SK-N-SH treated with all-trans-retinoic acid at 6 μM for 48 hours (cell line): ENCODE data around the gene IGFL1.

Experiments
- ATAC-seq: fragments of 200-7000 bp; cut with Tn5 transposase; 3 replicates; pipeline ENCODE4 v1.9.1; 2020; ENCODE audit warnings: mild to moderate bottlenecking, moderate library complexity
- ARNTL ChIP-seq: fragments of 450-650 bp; formaldehyde crosslinking; IDR thresholded peaks from 2 replicates; pipeline ENCODE4 v1.5.0; 2020; ENCODE audit warnings: low read depth, mild to moderate bottlenecking, moderate library complexity, borderline replicate concordance
- BACH2 ChIP-seq: fragments of 250-450 bp; sonication (Bioruptor Pico); IDR thresholded peaks from 2 replicates; pipeline ENCODE4 v1.9.0; 2021; ENCODE audit warnings: mild to moderate bottlenecking, borderline replicate concordance
- CSDC2 ChIP-seq: fragments of 250-450 bp; sonication (Bioruptor Pico); IDR thresholded peaks from 2 replicates; pipeline ENCODE4 v1.5.0; 2020; ENCODE audit warnings: mild to moderate bottlenecking, moderate library complexity
- GLIS3 ChIP-seq: fragments of 250-450 bp; sonication (Bioruptor Pico); IDR thresholded peaks from 2 replicates; pipeline ENCODE4 v1.5.0; 2020; ENCODE audit warnings: mild to moderate bottlenecking, moderate library complexity
- OSR1 ChIP-seq: fragments of 250-450 bp; sonication (Bioruptor Pico); IDR thresholded peaks from 2 replicates; pipeline ENCODE4 v1.8.0; 2022; ENCODE audit warnings: moderate library complexity, mild to moderate bottlenecking, inconsistent platforms
- PPARA ChIP-seq: fragments of 250-450 bp; sonication (Bioruptor Pico); IDR thresholded peaks from 2 replicates; pipeline ENCODE4 v1.5.0; 2020; ENCODE audit warnings: mild to moderate bottlenecking, borderline replicate concordance
- RARB ChIP-seq: fragments of 250-450 bp; sonication (Bioruptor Pico); IDR thresholded peaks from 2 replicates; pipeline ENCODE4 v1.8.0; 2021; ENCODE audit warnings: mild to moderate bottlenecking, moderate library complexity
- TOX ChIP-seq: fragments of 250-450 bp; sonication (Bioruptor Pico); IDR thresholded peaks from 2 replicates; pipeline ENCODE4 v1.8.0; 2021; ENCODE audit warnings: mild to moderate bottlenecking, moderate library complexity, borderline replicate concordance
- ZC3H10 ChIP-seq: fragments of 250-450 bp; sonication (Bioruptor Pico); IDR thresholded peaks from 2 replicates; pipeline ENCODE4 v1.5.1; 2021; ENCODE audit warnings: mild to moderate bottlenecking, moderate library complexity
- ZFP30 ChIP-seq: fragments of 450-650 bp; formaldehyde crosslinking; IDR thresholded peaks from 2 replicates; pipeline ENCODE4 v1.5.0; 2022; ENCODE audit warnings: mild to moderate bottlenecking, moderate library complexity
- ZNF565 ChIP-seq: fragments of 450-650 bp; formaldehyde crosslinking; conservative IDR thresholded peaks from 2 replicates; pipeline ENCODE4 v1.5.0; 2020; ENCODE audit warnings: low read depth, mild to moderate bottlenecking, moderate library complexity
- ZNF70 ChIP-seq: fragments of 450-650 bp; formaldehyde crosslinking; IDR thresholded peaks from 2 replicates; pipeline ENCODE4 v1.5.0; 2020; ENCODE audit warnings: mild to moderate bottlenecking, moderate library complexity
- ZNF8 ChIP-seq: fragments of 450-650 bp; formaldehyde crosslinking; IDR thresholded peaks from 2 replicates; pipeline ENCODE4 v1.5.0; 2020; ENCODE audit warnings: mild to moderate bottlenecking, moderate library complexity
- TF ChIP-seq, protein P1 (sequence below): fragments of 250-450 bp; sonication (Bioruptor Pico); IDR thresholded peaks from 2 replicates; pipeline ENCODE4 v1.5.1; 2021; ENCODE audit warnings: mild to moderate bottlenecking, moderate library complexity
- TF ChIP-seq, protein P2 (sequence below): fragments of 250-450 bp; sonication (Bioruptor Pico); IDR thresholded peaks from 2 replicates; pipeline ENCODE4 v1.5.1; 2020; ENCODE audit warnings: low read depth, mild to moderate bottlenecking, moderate library complexity
- TF ChIP-seq, protein P3 (sequence below): fragments of 250-450 bp; sonication (Bioruptor Pico); IDR thresholded peaks from 2 replicates; pipeline ENCODE4 v1.8.0; 2021; ENCODE audit warnings: low read depth, mild to moderate bottlenecking, moderate library complexity, borderline replicate concordance
- TF ChIP-seq, protein P4 (sequence below): fragments of 250-450 bp; sonication (Bioruptor Pico); IDR thresholded peaks from 2 replicates; pipeline ENCODE4 v1.5.0; 2020; ENCODE audit warnings: mild to moderate bottlenecking, moderate library complexity

The IGFL1 gene

DNA sequence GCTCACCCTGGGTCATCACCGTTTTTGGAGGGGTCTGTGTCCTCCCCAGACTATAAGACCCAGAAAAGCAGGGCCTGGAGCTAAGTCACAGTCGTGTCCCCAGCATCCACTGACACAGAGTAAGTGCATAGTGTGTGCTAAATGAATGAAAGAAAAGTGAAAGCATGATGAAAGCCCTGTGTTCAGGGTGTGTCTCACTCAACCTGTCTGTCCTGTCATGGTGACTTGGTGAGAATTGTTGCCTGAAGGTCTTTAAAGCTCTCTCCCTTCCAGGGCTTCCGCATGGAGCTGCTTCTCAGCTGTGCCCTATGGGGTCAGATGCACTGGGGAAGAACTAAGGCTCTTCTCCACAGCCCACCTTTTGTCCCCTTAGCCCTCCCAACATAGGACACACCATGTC, 20.5 kb upstream of the IGFL1 start (continued):
- TF ChIP-seq, protein P1, sequence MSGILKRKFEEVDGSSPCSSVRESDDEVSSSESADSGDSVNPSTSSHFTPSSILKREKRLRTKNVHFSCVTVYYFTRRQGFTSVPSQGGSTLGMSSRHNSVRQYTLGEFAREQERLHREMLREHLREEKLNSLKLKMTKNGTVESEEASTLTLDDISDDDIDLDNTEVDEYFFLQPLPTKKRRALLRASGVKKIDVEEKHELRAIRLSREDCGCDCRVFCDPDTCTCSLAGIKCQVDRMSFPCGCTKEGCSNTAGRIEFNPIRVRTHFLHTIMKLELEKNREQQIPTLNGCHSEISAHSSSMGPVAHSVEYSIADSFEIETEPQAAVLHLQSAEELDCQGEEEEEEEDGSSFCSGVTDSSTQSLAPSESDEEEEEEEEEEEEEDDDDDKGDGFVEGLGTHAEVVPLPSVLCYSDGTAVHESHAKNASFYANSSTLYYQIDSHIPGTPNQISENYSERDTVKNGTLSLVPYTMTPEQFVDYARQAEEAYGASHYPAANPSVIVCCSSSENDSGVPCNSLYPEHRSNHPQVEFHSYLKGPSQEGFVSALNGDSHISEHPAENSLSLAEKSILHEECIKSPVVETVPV (CRISPR knock-in tag): no peak
- TF ChIP-seq CSDC2 (CRISPR knock-in tag): no peak
- TF ChIP-seq, all 23 proteins: peak for 0

DNA sequence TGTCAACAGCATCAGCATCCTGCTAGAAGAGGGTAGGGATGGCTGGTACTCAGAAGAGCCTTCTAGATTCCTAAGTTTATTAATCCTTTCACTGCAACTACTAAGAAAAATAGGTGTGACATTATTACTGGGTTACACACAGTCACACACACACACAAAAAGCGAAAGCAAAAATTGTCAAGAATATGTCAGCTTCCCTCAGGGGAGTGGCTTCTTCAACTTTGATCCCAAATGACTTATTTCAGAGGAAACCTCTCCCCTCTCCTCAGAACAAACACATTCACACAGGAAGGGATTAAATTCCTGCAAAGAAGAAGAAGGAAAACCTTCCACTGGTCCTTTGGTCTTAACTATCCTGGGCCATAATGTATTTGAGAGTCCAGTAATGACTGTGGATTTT, 20.1 kb upstream of the IGFL1 start:
- no peak for ATAC-seq

DNA sequence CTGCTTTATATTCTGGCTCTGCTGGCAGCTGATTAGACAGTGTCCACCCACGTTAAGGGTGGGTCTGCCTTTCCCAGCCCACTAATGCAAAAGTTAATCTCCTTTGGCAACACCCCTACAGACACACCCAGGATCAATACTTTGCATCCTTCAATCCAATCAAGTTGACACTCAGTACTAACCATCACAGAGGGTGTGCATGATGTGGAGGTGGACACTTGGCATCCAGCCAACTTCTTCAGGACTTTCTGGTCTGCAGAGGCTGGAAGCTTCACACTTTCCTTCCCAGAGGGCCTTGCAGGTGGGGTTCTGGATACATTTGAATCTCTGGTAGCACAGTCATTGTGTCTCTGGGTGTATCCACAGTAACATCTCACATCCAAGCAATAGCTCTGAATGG, 18.9 kb upstream of the IGFL1 start:
- ATAC-seq: no peak
- TF ChIP-seq RARB: no peak
- no peak for TF ChIP-seq OSR1 (CRISPR knock-in tag)
- no peak for TF ChIP-seq GLIS3 (CRISPR knock-in tag)
- TF ChIP-seq, protein P2, sequence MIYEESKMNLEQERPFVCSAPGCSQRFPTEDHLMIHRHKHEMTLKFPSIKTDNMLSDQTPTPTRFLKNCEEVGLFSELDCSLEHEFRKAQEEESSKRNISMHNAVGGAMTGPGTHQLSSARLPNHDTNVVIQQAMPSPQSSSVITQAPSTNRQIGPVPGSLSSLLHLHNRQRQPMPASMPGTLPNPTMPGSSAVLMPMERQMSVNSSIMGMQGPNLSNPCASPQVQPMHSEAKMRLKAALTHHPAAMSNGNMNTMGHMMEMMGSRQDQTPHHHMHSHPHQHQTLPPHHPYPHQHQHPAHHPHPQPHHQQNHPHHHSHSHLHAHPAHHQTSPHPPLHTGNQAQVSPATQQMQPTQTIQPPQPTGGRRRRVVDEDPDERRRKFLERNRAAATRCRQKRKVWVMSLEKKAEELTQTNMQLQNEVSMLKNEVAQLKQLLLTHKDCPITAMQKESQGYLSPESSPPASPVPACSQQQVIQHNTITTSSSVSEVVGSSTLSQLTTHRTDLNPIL (CRISPR knock-in tag): no peak
- TF ChIP-seq, protein P3, sequence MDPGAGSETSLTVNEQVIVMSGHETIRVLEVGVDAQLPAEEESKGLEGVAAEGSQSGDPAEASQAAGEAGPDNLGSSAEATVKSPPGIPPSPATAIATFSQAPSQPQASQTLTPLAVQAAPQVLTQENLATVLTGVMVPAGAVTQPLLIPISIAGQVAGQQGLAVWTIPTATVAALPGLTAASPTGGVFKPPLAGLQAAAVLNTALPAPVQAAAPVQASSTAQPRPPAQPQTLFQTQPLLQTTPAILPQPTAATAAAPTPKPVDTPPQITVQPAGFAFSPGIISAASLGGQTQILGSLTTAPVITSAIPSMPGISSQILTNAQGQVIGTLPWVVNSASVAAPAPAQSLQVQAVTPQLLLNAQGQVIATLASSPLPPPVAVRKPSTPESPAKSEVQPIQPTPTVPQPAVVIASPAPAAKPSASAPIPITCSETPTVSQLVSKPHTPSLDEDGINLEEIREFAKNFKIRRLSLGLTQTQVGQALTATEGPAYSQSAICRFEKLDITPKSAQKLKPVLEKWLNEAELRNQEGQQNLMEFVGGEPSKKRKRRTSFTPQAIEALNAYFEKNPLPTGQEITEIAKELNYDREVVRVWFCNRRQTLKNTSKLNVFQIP (CRISPR knock-in tag): no peak
- no peak for TF ChIP-seq CSDC2 (CRISPR knock-in tag)
- no peak for TF ChIP-seq ZC3H10 (CRISPR knock-in tag)
- TF ChIP-seq ZNF8 (CRISPR knock-in tag): no peak
- no peak for TF ChIP-seq ZNF565 (CRISPR knock-in tag)
- TF ChIP-seq, protein P1 (CRISPR knock-in tag): no peak
- TF ChIP-seq TOX: no peak

More for the DNA sequence above, 20.1 kb upstream of the IGFL1 start:
- TF ChIP-seq BACH2 (CRISPR knock-in tag) (no peak), ZC3H10 (CRISPR knock-in tag) (no peak), RARB (no peak), ZNF70 (CRISPR knock-in tag) (no peak), GLIS3 (CRISPR knock-in tag) (no peak), PPARA (CRISPR knock-in tag) (no peak), CSDC2 (CRISPR knock-in tag) (no peak), ARNTL (CRISPR knock-in tag) (no peak), ZFP30 (CRISPR knock-in tag) (no peak), TOX (no peak), OSR1 (CRISPR knock-in tag) (no peak)
- TF ChIP-seq, protein P3 (CRISPR knock-in tag): no peak
- TF ChIP-seq, protein P2 (CRISPR knock-in tag): no peak
- TF ChIP-seq, protein P4, sequence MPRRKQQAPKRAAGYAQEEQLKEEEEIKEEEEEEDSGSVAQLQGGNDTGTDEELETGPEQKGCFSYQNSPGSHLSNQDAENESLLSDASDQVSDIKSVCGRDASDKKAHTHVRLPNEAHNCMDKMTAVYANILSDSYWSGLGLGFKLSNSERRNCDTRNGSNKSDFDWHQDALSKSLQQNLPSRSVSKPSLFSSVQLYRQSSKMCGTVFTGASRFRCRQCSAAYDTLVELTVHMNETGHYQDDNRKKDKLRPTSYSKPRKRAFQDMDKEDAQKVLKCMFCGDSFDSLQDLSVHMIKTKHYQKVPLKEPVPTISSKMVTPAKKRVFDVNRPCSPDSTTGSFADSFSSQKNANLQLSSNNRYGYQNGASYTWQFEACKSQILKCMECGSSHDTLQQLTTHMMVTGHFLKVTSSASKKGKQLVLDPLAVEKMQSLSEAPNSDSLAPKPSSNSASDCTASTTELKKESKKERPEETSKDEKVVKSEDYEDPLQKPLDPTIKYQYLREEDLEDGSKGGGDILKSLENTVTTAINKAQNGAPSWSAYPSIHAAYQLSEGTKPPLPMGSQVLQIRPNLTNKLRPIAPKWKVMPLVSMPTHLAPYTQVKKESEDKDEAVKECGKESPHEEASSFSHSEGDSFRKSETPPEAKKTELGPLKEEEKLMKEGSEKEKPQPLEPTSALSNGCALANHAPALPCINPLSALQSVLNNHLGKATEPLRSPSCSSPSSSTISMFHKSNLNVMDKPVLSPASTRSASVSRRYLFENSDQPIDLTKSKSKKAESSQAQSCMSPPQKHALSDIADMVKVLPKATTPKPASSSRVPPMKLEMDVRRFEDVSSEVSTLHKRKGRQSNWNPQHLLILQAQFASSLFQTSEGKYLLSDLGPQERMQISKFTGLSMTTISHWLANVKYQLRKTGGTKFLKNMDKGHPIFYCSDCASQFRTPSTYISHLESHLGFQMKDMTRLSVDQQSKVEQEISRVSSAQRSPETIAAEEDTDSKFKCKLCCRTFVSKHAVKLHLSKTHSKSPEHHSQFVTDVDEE (CRISPR knock-in tag): no peak
- TF ChIP-seq, protein P1 (CRISPR knock-in tag): no peak
- TF ChIP-seq, all 23 proteins: peak for 0
